Sigmoid colon (tissue), 4 donors: Measurements from ENCODE around the gene SLCO2B1.

Experiments
- EP300 ChIP-seq, 4 donors: sonication (generic); formaldehyde crosslinking; IDR thresholded peaks; one replicate each; pipeline ENCODE4 v1.6.1; 2017; ENCODE audit warnings: antibody characterized with exemption in 4 of 4
- POLR2A ChIP-seq, 2 donors: fragments of 450-650 bp; IDR thresholded peaks; one replicate each; pipeline ENCODE4 v1.6.1; 2016; ENCODE audit warnings: antibody characterized with exemption in 2 of 2, mild to moderate bottlenecking in 2 of 2, moderate library complexity in 2 of 2
- POLR2AphosphoS5 ChIP-seq, 4 donors: sonication (generic); formaldehyde crosslinking; IDR thresholded peaks; one replicate each; pipeline ENCODE4 v1.6.1; 2017; ENCODE audit warnings: antibody characterized with exemption in 4 of 4
- TF ChIP-seq, protein P1 (sequence below), 4 experiments: fragments of 450-650 bp in 3 of 4; fragments of 200-600 bp in 1 of 4; IDR thresholded peaks; one replicate each; pipeline ENCODE4 v1.5.1; 2016 to 2019; ENCODE audit warnings: antibody characterized with exemption in 4 of 4, mild to moderate bottlenecking in 3 of 4, moderate library complexity in 2 of 4

DNA sequence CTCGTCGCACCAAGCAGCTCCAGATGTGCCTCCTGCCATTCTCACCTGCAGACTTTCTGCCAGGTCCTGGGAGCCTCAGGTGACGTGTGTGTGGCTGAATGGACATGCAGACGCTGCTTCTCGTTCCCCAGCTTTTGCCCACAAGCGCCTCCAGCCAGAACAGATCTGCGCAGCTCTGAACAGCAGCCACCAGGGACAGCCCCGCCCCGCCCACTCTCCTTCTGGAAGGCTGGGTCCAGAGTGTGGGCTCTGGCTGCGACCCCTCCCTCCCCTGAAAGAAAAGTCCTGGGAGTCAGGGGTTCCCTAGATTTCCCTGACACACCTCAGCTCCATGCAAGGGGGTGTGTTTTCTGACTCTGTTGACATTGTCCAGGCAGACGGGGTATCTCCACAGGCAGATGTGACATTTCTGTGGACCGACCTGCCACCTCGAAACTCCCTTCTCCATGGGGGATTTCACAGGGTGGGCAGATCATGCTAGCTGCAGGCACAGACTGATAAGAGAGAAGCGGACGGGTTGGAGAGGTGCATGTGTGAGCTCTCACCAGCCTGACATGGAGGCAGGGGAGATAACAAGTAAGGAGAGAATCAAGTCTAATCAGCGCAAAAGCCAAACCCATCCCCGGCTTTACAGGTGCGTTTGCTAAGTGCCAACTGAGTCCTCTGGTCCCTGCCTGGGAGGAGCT, 19.8 kb downstream of the SLCO2B1 start:
- TF ChIP-seq POLR2A (IDR thresholded peaks at IDR 0.05): no peak
- TF ChIP-seq, protein P1, sequence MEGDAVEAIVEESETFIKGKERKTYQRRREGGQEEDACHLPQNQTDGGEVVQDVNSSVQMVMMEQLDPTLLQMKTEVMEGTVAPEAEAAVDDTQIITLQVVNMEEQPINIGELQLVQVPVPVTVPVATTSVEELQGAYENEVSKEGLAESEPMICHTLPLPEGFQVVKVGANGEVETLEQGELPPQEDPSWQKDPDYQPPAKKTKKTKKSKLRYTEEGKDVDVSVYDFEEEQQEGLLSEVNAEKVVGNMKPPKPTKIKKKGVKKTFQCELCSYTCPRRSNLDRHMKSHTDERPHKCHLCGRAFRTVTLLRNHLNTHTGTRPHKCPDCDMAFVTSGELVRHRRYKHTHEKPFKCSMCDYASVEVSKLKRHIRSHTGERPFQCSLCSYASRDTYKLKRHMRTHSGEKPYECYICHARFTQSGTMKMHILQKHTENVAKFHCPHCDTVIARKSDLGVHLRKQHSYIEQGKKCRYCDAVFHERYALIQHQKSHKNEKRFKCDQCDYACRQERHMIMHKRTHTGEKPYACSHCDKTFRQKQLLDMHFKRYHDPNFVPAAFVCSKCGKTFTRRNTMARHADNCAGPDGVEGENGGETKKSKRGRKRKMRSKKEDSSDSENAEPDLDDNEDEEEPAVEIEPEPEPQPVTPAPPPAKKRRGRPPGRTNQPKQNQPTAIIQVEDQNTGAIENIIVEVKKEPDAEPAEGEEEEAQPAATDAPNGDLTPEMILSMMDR (IDR thresholded peaks at IDR 0.05): no peak
- no peak for TF ChIP-seq POLR2AphosphoS5 (IDR thresholded peaks at IDR 0.05)
- TF ChIP-seq EP300 (IDR thresholded peaks at IDR 0.05): no peak
